ENCODE measurements around the gene NXF2B.
"Not testable (repeated sequence)": the region's sequence is repeated elsewhere in the genome, so short reads cannot be mapped to it uniquely, and the experiment has no call there.

NXF2B gene
- 0 reads per million in 3 experiments for total RNA-seq

GRCh38 chrX:102439908-102440307 lies at the start of gene NXF2B:
Gene NXF2B, minus strand, starts transcription at chrX:102440008. Its CDS starts 59,972 bp downstream, at chrX:102380036.
- not testable (repeated sequence) for DNase-seq

GRCh38 chrX:102478765-102479164 lies 39.0 kb upstream of the NXF2B start:
- not testable (repeated sequence) for DNase-seq

GRCh38 chrX:102471762-102472220 lies 32.0 kb upstream of the NXF2B start, which contains the start of gene TCP11X2:
Gene TCP11X2, minus strand, starts transcription at chrX:102471812.
- not testable (repeated sequence) for DNase-seq

- not testable (repeated sequence) for DNase-seq
These were observed 30.4 kb upstream of the NXF2B start for GRCh38 chrX:102470215-102470614.

GRCh38 chrX:102458615-102459014 lies 18.8 kb upstream of the NXF2B start:
- not testable (repeated sequence) for DNase-seq

GRCh38 chrX:102414493-102414892 lies 25.3 kb downstream of the NXF2B start:
- not testable (repeated sequence) for DNase-seq

GRCh38 chrX:102345916-102346315 lies 93.9 kb downstream of the NXF2B start:
- peak; percentile 37 for DNase-seq

- no peak for DNase-seq
These were observed 97.9 kb downstream of the NXF2B start for GRCh38 chrX:102341867-102342266.

GRCh38 chrX:102339312-102340298 lies 100.2 kb downstream of the NXF2B start:
- peak; percentile 29 for DNase-seq

GRCh38 chrX:102338162-102338561 lies 101.6 kb downstream of the NXF2B start:
- no peak for DNase-seq
